Germinal center (tissue), 1 donor: ENCODE data around the gene CHD3.
"Not testable (repeated sequence)": the region's sequence is repeated elsewhere in the genome, so short reads cannot be mapped to it uniquely, and the experiment has no call there.

Experiments used
- DNase-seq: peaks from one replicate; pipeline ENCODE4 v3.0.0; 2012; ENCODE audit warnings: mixed read lengths, low spot score

The CHD3 gene

DNA sequence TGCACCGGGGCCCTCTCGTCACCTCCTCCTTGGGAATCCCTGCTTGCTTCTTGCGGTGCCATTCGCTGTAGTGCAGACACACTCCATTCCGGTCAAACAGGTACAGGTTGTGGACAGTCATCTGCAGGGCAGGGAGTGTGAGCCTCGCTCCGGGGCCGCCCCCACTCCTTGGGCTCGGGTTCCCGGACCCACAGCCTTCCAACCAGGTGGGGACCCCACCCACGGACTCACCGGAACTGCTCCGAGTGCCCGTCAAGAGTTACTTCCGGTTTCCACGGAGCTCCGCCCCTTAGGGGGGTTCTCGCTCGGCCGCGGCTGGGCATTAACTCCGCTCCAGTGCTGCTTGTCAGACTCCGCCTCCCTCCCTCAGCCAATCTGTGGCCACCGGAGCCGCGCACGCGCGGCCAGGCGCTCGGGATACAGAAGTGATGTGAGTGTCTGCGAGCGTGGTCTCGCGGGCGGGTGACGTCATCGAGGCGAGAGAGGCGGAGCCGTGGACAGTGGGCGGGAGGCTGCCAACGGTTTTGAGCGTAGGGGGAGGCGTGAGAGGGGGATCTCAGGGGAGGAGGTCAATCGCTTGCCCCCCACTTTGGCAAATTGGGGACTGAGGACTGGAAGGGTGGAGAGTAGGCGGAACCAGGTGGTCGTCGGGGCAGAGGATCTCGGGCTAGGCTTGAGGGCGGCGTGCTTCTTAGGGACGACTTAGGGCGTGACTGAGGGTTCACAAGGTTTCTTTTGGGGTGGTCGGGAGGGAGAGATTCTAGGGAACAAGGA is 43.3 kb downstream of the CHD3 start, which contains the start of the genes CNTROB and TRAPPC1:
TSS of gene CNTROB (plus strand) at position 498 of the 774 bp plus-strand sequence. CDS start 874 bp downstream, outside the sequence.
TSS of gene TRAPPC1 (minus strand) at position 238 of the 774 bp plus-strand sequence. CDS start at position 121, 117 bp downstream.
- peak; percentile 100 for DNase-seq

DNA sequence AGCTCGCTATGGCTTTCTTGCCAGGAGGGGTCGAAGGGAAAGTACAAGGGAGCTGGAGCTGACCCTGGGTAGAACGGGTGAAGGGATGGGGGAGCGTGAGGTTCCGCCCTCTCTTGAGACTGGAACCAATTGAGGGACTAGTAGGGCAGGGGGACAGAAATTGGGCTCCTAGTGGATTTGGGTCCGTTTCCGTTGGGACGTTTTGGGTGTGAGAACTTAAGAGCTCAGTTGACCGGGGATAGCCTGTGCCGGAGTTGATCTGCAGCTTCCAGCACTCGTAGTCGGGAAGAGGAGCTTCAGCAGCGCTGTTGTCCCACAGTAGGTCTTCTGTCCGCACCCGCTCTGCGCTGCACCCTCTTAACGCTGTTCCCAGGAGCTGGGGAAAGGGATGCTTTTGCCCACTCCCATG is 43.9 kb downstream of the CHD3 start:
- peak; percentile 48 for DNase-seq

DNA sequence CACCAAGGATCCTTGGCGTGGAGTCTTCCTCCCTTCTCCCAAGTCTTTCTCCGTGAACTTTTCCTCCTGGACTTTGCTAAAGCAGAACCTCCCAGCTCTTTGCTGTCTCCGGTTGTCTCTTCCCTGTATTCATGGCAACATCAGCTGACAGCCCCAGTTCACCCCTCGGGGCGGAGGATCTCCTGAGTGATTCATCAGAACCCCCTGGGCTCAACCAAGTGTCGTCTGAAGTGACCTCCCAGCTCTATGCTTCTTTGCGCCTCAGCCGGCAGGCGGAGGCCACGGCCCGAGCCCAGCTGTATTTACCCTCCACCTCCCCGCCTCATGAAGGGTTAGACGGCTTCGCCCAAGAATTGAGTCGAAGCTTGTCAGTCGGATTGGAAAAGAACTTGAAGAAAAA is 44.4 kb downstream of the CHD3 start:
- DNase-seq = peak; percentile 51

DNA sequence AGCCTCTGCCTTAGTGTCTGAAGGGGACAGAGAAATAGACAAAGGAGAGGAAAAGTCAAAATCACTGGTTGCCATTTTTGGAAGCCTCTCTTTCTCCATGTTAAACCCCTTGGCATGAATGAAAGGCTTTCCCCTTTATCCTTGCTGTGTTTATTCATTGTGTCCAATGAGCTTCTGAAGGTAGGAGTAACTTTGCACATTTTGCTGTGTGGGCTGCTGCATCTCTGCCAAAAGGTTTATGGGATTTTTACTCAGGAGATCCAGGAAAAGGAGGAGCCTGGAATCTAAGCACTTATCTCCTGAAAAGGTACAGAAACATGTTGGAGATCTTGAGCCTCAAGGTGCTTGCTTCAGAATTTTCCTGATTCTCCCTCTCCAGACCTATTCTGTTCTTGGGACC is 47.3 kb downstream of the CHD3 start:
- no peak for DNase-seq

DNA sequence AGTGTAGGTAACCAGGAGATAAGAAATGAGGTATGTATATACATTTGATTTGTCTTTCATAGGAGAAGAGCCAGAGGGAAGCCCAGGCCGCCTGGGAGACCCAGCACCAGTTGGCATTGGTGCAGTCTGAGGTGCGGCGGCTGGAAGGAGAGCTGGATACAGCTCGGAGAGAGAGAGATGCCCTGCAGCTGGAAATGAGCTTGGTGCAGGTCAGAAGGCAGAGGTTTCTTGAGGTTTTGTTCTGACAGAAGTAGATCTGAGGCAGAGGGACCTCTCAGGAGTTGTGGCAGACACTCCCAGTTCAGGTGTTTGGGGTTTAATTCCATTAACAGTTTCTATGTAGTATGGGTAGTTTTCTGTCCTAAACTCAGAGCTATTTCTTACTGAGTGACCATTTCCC is 51.4 kb downstream of the CHD3 start:
- DNase-seq = no peak

DNA sequence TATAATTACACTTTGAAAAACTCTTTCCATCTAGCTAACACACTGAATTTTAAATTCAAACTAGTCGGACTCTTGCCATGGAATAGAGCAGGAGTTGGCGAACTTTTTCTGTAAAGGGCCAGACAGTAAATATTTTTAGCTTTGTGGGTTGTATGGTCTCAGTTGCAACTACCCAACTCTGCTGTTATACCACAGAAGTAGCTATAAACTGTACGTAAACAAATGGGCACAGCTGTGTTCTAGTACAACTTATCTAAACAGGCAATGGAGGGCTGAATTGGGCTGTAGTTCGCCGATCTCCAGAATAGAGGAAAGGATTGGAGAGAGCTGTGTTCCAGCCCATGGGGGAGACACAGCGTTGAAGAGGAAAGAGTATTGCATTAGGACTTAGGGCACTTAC is 52.2 kb downstream of the CHD3 start:
- DNase-seq = no peak

DNA sequence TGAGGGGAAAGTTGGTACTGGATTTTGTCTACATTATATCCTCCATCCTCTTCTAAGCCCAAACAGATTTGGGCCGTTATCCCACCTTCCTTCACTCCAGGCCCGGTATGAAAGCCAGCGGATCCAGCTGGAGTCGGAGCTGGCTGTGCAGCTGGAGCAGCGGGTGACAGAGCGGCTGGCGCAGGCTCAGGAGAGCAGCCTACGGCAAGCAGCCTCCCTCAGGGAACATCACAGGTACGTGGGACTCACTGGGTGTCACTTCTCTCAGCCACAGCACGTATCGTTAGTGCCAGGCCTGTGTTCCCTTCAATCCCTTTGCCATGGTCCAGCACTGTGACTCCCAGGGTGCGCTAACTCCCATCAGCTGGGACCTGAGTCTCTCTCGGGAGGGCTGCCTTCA is 54.7 kb downstream of the CHD3 start:
- no peak for DNase-seq

DNA sequence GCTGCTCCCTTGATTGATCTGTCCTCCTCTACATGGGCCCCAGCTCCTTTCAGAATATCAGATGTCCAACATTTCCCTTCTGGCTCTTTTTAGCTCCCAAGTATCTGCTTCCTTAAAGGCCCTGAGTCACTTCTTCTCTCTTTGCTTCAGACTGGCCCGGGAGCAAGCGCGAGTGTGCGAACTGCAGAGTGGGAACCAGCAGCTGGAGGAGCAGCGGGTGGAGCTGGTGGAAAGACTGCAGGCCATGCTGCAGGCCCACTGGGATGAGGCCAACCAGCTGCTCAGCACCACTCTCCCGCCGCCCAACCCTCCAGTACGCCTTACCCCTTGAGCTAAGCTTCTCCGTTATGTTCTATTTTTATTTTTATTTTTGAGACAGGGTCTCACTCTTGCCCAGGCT is 55.7 kb downstream of the CHD3 start:
- DNase-seq = no peak

DNA sequence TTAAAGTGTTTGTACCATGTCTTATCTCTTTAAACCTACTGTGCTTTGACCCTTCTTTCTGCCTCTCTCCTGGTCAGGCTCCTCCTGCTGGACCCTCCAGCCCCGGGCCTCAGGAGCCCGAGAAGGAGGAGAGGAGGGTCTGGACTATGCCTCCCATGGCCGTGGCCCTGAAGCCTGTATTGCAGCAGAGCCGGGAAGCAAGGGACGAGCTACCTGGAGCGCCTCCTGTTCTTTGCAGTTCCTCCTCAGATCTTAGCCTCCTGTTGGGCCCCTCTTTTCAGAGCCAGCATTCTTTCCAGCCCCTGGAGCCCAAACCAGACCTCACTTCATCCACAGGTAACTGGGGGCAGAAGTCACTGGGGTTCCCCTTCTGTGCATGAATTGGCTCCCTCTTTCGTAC is 57.1 kb downstream of the CHD3 start:
- no peak for DNase-seq

DNA sequence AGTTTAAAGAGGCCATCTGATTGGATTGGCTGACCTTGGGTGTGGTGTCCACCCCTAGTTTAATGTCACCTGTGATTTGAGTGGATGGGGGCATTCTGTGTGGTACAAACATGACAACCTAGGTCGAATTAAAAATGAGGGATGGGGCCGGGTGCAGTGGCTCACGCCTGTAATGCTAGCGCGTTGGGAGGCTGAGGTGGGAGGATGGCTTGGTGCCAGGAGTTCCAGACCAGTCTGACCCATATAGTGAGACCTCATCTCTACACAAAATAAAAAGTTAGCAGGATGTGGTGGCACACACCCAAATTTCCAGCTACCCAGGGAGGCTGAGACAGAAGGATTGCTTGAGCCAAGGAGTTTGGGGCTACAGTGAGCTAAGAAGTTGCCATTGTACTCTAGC is 57.9 kb downstream of the CHD3 start:
- no peak for DNase-seq

DNA sequence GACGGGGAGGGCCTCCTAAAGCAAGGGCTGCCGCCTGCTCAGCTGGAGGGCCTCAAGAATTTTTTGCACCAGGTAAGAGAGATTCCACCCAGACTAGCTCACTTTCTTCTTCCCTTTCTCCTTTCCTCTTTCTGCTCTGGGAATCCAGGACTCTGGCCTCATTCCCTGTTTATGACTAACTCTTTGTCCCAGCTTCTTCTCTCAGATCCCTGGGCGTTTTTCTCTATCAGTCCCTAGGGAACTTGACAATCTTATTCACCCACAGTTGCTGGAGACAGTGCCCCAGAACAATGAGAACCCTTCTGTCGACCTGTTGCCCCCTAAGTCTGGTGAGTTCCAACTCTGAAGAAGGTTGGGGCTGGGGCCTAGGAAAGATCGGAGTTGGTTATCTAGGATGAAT is 59.1 kb downstream of the CHD3 start:
- no peak for DNase-seq

DNA sequence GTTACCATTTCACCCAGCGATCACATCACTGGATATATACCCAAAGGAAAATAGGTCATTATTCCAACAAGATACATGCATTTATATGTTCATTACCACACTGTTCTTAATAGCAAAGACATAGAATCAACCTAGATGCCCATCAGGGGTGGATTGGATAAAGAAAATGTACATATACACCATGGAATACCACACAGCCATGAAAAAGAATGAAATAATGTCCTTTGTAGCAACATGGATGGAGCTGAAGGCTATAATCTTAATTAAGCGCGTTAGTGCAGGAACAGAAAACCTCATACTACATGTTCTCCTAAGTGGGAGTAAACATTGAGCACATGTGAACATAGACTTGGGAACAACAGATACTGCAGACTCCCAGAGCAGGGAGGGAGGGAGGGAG is 62.0 kb downstream of the CHD3 start:
- no peak for DNase-seq

DNA sequence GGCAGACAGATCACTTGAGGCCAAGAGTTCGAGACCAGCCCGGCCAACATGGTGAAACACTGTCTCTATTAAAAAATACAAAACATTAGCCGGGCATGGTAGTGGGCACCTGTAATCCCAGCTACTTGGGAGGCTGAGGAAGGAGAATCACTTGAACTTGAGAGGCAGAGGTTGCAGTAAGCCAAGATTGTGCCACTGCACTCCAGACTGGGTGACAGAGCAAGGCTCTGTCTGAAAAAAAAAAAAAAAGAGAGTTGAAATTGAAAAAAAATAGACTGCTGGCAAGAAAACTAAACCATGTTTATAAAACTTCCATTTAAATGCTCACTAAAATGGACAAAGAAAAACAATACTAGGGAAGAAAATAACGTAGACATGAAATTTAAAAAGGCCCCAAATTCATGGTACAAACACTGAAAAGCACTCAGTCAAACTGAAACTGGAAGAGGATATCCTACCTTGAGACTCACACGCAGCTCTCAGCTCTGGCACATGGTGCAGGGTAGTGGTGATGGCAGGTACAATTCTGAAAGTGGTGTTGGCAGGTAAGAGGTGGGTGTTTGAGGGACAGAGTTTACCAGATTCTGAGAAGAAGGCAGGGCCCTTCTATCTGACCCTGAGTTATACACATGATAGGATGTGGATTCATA is 62.7 kb downstream of the CHD3 start:
- DNase-seq = no peak

DNA sequence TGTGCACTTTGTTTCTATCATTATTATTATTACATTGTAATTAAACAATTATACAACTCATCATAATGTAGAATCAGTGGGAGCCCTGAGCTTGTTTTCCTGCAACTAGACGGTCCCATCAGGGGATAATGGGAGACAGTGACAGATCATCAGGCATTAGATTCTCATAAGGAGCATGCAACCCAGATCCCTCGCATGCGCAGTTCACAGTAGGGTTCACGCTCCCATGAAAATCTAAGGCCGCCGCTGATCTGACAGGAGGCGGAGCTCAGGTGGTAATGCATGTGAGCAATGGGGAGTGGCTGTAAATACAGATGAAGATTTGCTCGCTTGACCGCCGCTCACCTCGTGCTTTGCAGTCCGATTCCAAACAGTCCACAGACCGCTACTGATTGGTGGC is 64.7 kb downstream of the CHD3 start:
- not testable (repeated sequence) for DNase-seq

DNA sequence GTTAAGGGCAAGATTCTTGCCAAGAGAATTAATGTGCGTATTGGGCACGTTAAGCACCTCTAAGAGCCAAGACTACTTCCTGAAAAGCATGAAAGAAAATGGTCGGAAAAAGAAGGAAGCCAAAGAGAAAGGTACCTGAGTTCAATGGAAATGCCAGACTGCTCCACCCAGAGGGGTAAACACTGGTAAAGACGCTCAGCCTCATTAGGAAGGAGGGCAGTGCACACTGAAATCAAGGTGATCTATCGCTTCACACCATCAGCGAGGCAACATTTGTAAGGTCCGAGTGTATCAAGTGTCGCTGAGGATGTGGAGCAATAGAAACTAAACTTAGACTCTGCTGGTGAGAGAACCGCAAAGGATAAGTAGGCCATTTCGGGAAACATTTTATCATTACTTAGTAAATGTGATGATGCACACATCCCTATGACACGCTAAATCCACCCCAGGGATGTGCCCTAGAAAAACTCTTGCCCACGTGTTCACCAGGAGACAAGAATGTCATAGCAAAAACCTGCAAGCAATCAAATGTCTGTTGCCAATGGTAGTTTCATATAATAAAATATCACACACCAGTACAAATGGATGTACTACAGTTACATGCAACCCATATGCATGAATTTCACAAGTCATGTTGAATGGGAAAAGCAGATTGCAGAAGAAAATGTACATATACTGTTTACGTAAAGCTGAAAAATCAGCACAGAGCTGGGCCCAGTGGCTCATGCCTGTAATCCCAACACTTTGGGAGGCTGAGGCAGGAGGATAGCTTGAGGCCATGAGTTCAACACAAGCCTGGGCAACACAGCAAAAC is 67.0 kb downstream of the CHD3 start:
- no peak for DNase-seq

DNA sequence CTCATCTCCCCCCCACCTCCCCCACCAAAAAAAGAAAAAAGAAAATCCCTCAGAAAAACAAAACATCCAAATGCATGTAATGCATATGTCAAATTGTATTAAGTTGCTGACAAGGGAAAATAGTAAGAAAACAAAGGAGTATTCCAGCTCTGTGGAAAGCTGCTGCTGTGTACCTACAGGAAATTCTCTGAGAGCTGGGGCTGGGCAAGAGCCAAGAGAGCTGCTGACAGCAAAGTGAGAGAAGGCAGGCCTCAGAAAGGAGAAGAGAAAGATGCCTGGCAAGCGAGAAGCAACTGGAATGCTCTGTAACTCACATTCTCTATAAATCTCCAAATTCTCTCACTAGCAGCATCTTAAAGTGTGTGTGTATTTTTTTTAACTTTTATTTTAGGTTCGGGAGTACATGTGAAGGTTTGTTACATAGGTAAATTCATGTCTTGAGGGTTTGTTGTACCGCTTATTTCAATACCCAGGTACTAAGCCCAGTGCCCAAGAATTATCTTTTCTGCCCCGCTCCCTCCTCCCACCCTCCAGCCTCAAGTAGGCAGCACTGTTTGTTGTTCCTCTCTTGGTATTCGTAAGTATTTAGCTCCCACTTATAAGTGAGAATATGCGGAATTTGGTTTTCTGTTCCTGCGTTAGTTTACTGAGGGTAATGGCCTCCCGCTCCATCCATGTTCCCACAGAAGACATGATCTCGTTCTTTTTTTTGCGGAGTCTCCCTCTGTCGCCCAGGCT is 67.8 kb downstream of the CHD3 start:
- DNase-seq = no peak

DNA sequence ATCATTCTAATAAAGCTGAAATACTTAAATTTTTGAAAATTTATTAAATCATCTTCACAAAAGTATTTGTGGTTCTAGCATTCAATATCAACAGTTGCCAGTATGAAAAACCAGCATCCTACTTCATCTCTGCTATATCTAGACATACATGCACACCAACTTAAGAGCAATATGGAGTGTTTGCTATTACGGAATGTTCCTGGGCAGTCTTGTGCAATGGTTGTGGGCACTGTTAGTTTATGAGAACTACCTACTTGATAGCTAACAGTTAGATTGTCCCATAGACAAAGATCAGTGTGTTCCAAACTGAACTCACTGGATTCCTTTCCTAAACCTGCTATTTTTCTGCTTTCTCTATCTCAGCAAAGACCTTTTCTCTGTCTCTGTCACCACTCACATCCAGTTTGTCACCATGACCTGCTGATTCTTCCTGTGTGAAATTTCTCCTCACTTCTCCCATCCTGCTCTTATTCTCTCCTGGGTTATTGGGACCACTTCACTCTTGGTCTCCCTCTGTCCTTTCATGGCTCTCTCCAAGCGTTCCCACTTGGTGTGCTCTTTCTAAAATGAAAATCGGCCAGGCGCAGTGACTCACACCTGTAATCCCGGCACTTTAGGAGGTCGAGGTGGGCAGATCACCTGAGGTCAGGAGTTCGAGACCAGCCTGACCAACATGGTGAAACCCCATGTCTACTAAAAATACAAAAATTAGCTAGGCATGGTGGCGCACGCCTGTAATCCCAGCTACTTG is 71.1 kb downstream of the CHD3 start:
- DNase-seq = no peak

DNA sequence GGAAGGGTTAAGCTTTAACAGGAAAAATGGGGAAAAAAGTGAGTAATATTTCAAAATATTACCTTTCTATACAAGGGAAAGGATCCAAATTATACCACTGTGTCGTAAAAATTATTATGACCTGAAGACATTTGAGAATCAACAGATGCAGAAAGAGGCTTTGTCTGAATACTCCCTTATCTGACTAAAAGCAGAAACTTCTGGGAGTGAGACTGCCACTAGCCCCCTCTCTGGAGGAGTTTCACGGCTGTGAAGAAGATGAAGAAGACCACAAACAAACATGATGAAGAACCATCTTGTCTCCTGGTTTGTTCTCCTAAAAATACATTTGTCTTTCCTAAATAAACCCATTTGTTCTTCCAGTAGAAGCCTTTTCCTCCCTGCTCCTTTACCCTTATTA is 72.8 kb downstream of the CHD3 start:
- DNase-seq = no peak
